Measurements from ENCODE around the gene FKBP3. TPM values are rescaled to one million over a fixed set of nuclear protein-coding genes. Genes with fewer than 3 reads are reported as not detected.
"Not testable (repeated sequence)": the region's sequence is repeated elsewhere in the genome, so short reads cannot be mapped to it uniquely, and the experiment has no call there.

Gene FKBP3
- total and polyA plus RNA-seq, 2 donors (not counting 1 experiment from before 2014, with no cell fraction given) = 18.5 to 58.7 TPM

DNA sequence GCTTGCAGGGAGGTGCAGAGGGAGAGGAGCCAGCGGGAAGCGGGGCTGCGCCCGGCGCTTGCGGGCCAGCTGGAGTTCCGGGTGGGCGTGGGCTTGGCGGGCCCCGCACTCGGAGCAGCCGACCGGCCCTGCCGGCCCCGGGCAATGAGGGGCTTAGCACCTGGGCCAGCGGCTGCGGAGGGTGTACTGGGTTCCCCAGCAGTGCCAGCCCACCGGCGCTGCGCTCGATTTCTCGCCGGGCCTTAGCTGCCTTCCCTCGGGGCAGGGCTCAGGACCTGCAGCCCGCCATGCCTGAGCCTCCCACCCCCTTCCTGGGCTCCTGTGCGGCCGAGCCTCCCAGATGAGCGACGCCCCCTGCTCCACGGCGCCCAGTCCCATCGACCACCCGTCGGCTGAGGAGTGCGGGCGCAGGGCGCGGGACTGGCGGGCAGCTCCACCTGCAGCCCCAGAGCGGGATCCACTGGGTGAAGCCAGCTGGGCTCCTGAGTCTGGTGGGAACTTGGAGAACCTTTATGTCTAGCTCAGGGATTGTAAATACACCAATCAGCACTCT is 53.8 kb downstream of the FKBP3 start:
- H3K4me3 Mint-ChIP-seq; H4K20me1 ChIP-seq (ENCODE audit: control insufficient read depth, insufficient read depth, low read length, poor library complexity, severe bottlenecking); H2AFZ ChIP-seq (ENCODE audit: insufficient read depth, low read depth, low read length, poor library complexity, severe bottlenecking); H3K27me3 ChIP-seq (replicated peaks in 1 of 4; ENCODE audit: control extremely low read depth in 1 of 4, control insufficient read depth in 3 of 4, insufficient read depth in 4 of 4, low read length in 3 of 4); H3K9ac ChIP-seq (ENCODE audit: low read length); DNase-seq; H3K4me3 ChIP-seq (ENCODE audit: control extremely low read depth in 1 of 5, extremely low read depth in 1 of 5, insufficient read depth in 1 of 5, low read depth in 2 of 5, low read length in 4 of 5); intact Hi-C loops (cut with micrococcal nuclease); ATAC-seq (ENCODE audit: low read depth); H3K4me2 ChIP-seq (replicated peaks; ENCODE audit: low read depth, low read length, poor library complexity, severe bottlenecking); H3K27me3 Mint-ChIP-seq; H3K27ac Mint-ChIP-seq; H3K36me3 ChIP-seq (replicated peaks in 1 of 2; ENCODE audit: control extremely low read depth in 1 of 2, control insufficient read depth in 1 of 2, extremely low read depth in 1 of 2, insufficient read depth in 2 of 2, low read length in 1 of 2); POLR2A ChIA-PET; H3K9me3 ChIP-seq (ENCODE audit: control extremely low read depth in 1 of 3, control insufficient read depth in 2 of 3, insufficient read depth in 1 of 3, low read length in 2 of 3); H3K27ac ChIP-seq (ENCODE audit: low read length in 2 of 2); CTCF ChIA-PET; H3K9me3 Mint-ChIP-seq (ENCODE audit: insufficient read depth): not testable (repeated sequence)
- peaks cover 12 to 14% of the 10 kb centered on the region in 2 donors for H3K4me1 ChIP-seq (ENCODE audit: control insufficient read depth in 2 of 2, insufficient read depth in 2 of 2, low read length in 2 of 2)
- 98% methylated on average over 38 of the region's 40 CpGs for WGBS (ENCODE audit: insufficient coverage)
- peaks cover 22% of the 10 kb centered on the region for H3K4me1 Mint-ChIP-seq
- H3K79me2 ChIP-seq (ENCODE audit: control insufficient read depth, insufficient read depth, low read length) = peaks cover 16% of the 10 kb centered on the region

GRCh38 chr14:45078323-45078722 is 56.0 kb downstream of the FKBP3 start:
- Histone ChIP-seq H3K9me3 (ENCODE audit: control extremely low read depth in 1 of 3, control insufficient read depth in 2 of 3, insufficient read depth in 1 of 3, low read length in 2 of 3) (no peaks in the 10 kb centered on the region), H3K4me2 (replicated peaks; ENCODE audit: low read depth, low read length, poor library complexity, severe bottlenecking) (no peak overlapping the region), H3K4me1 (ENCODE audit: control insufficient read depth in 2 of 2, insufficient read depth in 2 of 2, low read length in 2 of 2) (peaks cover 2 to 3% of the 10 kb centered on the region in 2 donors), H3K36me3 (replicated peaks in 1 of 2; ENCODE audit: control extremely low read depth in 1 of 2, control insufficient read depth in 1 of 2, extremely low read depth in 1 of 2, insufficient read depth in 2 of 2, low read length in 1 of 2) (peaks cover 0 to 3% of the 10 kb centered on the region in 2 experiments), H4K20me1 (ENCODE audit: control insufficient read depth, insufficient read depth, low read length, poor library complexity, severe bottlenecking) (no peaks in the 10 kb centered on the region), H3K27me3 (replicated peaks in 1 of 4; ENCODE audit: control extremely low read depth in 1 of 4, control insufficient read depth in 3 of 4, insufficient read depth in 4 of 4, low read length in 3 of 4) (no peaks in the 10 kb centered on the region), H3K27ac (ENCODE audit: low read length in 2 of 2) (no peak overlapping the region), H3K9ac (ENCODE audit: low read length) (no peak overlapping the region), H3K79me2 (ENCODE audit: control insufficient read depth, insufficient read depth, low read length) (no peaks in the 10 kb centered on the region), H3K4me3 (ENCODE audit: control extremely low read depth in 1 of 5, extremely low read depth in 1 of 5, insufficient read depth in 1 of 5, low read depth in 2 of 5, low read length in 4 of 5) (no peak overlapping the region), H2AFZ (ENCODE audit: insufficient read depth, low read depth, low read length, poor library complexity, severe bottlenecking) (no peak overlapping the region)
- no peak overlapping the region for H3K27ac Mint-ChIP-seq
- POLR2A ChIA-PET = no interaction called here
- peaks cover 5% of the 10 kb centered on the region for H3K4me1 Mint-ChIP-seq
- ATAC-seq (ENCODE audit: low read depth) (no peak), DNase-seq (no peak)
- no peak overlapping the region for H3K4me3 Mint-ChIP-seq
- H3K9me3 Mint-ChIP-seq (ENCODE audit: insufficient read depth) = no peaks in the 10 kb centered on the region
- intact Hi-C loops (cut with micrococcal nuclease) = no loop called here
- WGBS (ENCODE audit: insufficient coverage) = no CpG with 5 or more reads among the region's 1 CpG
- no peaks in the 10 kb centered on the region for H3K27me3 Mint-ChIP-seq
- TF ChIP-seq, protein P1, sequence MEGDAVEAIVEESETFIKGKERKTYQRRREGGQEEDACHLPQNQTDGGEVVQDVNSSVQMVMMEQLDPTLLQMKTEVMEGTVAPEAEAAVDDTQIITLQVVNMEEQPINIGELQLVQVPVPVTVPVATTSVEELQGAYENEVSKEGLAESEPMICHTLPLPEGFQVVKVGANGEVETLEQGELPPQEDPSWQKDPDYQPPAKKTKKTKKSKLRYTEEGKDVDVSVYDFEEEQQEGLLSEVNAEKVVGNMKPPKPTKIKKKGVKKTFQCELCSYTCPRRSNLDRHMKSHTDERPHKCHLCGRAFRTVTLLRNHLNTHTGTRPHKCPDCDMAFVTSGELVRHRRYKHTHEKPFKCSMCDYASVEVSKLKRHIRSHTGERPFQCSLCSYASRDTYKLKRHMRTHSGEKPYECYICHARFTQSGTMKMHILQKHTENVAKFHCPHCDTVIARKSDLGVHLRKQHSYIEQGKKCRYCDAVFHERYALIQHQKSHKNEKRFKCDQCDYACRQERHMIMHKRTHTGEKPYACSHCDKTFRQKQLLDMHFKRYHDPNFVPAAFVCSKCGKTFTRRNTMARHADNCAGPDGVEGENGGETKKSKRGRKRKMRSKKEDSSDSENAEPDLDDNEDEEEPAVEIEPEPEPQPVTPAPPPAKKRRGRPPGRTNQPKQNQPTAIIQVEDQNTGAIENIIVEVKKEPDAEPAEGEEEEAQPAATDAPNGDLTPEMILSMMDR (IDR thresholded peaks at IDR 0.05) = no peak
- CTCF ChIA-PET = no interaction called here
